MCF 10A (cell line): ENCODE data around the gene MRPS34. TPM values are rescaled to one million over a fixed set of nuclear protein-coding genes. Genes with fewer than 3 reads are reported as not detected.

Source experiments
- BruUV-seq: library from RNA; stranded (reverse); fragments of 400-500 nt; replicated peaks from 2 replicates; lab custom pipeline; 2021; lab: Mats Ljungman, UMichigan
- CTCF ChIA-PET: fragments of 300-600 bp; sonication (Branson Sonifier 250); formaldehyde crosslinking; extraction: SDS; loops from one replicate; lab custom pipeline; 2021; ENCODE audit warnings: antibody characterized with exemption, inconsistent platforms; lab: Yijun Ruan, JAX
- POLR2A ChIA-PET: fragments of 300-600, 350-650 bp; sonication (Branson Sonifier 250); formaldehyde crosslinking; extraction: SDS; loops from one replicate; lab custom pipeline; 2020; ENCODE audit warnings: antibody characterized with exemption, inconsistent platforms; lab: Yijun Ruan, JAX
- DNase-seq: peaks from one replicate; pipeline ENCODE4 v3.0.0-alpha.2; 2018; ENCODE audit not compliant: unreplicated experiment
- H3K27ac Mint-ChIP-seq: one replicate; pipeline ENCODE4 v1.8.0; 2022; ENCODE audit warnings: mild to moderate bottlenecking, low read depth, mixed read lengths; ENCODE audit not compliant: unreplicated experiment
- H3K27me3 Mint-ChIP-seq: one replicate; pipeline ENCODE4 v1.8.0; 2022; ENCODE audit warnings: mixed read lengths; ENCODE audit not compliant: insufficient read depth, unreplicated experiment
- H3K36me3 Mint-ChIP-seq: one replicate; pipeline ENCODE4 v1.8.0; 2022; ENCODE audit warnings: mild to moderate bottlenecking, moderate library complexity, mixed read lengths; ENCODE audit not compliant: insufficient read depth, unreplicated experiment
- H3K4me1 Mint-ChIP-seq: one replicate; pipeline ENCODE4 v1.8.0; 2022; ENCODE audit warnings: mixed read lengths; ENCODE audit not compliant: insufficient read depth, unreplicated experiment
- H3K4me3 Mint-ChIP-seq: one replicate; pipeline ENCODE4 v1.8.0; 2022; ENCODE audit warnings: mild to moderate bottlenecking, moderate library complexity, mixed read lengths; ENCODE audit not compliant: unreplicated experiment
- H3K9me3 Mint-ChIP-seq: one replicate; pipeline ENCODE4 v1.8.0; 2022; ENCODE audit warnings: mixed read lengths; ENCODE audit not compliant: unreplicated experiment
- intact Hi-C: fragments of 100-400 bp; cut with micrococcal nuclease; formaldehyde crosslinking; loops from 2 replicates; pipeline ENCODE4 v1.14.1; 2022
- total RNA-seq: library from RNA; stranded (reverse); gene quantifications from 2 replicates; pipeline ENCODE4 v1.2.3, GENCODE V29; 2022
- TF ChIP-seq, protein P1 (sequence below): fragments of 200-600 bp; IDR thresholded peaks from one replicate; pipeline ENCODE4 v1.8.0; 2022; ENCODE audit warnings: antibody characterized with exemption, mild to moderate bottlenecking; ENCODE audit not compliant: unreplicated experiment

Gene MRPS34
- total RNA-seq, 1 experiment from 2014 or later: 102 TPM

DNA sequence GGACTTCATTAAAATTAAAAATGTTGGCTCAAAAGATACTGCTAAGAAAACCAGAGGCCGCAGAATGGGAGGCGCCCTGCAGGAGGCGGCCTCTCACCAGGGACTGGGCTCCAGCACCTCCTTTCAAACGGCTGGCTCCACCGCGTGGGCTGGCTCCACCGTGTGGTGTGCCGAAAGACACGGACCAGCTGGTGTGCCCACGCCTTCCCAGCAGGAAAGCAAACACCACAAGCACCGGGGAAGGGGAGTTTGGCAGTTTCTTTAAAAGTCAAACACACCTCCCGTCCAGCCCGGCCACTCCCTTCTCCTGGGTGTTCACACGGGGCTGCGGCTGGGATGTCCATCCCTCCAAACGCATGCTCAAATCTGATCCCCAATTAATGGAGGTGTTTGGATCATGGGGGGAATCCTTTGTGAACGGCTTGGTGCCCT, 39.8 kb upstream of the MRPS34 start:
- H3K4me3 Mint-ChIP-seq: no peak overlapping the region
- no peaks in the 10 kb centered on the region for H3K27me3 Mint-ChIP-seq
- H3K9me3 Mint-ChIP-seq: no peaks in the 10 kb centered on the region
- TF ChIP-seq, protein P1, sequence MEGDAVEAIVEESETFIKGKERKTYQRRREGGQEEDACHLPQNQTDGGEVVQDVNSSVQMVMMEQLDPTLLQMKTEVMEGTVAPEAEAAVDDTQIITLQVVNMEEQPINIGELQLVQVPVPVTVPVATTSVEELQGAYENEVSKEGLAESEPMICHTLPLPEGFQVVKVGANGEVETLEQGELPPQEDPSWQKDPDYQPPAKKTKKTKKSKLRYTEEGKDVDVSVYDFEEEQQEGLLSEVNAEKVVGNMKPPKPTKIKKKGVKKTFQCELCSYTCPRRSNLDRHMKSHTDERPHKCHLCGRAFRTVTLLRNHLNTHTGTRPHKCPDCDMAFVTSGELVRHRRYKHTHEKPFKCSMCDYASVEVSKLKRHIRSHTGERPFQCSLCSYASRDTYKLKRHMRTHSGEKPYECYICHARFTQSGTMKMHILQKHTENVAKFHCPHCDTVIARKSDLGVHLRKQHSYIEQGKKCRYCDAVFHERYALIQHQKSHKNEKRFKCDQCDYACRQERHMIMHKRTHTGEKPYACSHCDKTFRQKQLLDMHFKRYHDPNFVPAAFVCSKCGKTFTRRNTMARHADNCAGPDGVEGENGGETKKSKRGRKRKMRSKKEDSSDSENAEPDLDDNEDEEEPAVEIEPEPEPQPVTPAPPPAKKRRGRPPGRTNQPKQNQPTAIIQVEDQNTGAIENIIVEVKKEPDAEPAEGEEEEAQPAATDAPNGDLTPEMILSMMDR: peak; percentile 18
- no peaks in the 10 kb centered on the region for H3K4me1 Mint-ChIP-seq
- DNase-seq: peak; percentile 47
- ChIA-PET CTCF (no interaction called here), POLR2A (no interaction called here)
- no peak overlapping the region for H3K27ac Mint-ChIP-seq
- intact Hi-C loops: no loop called here
- BruUV-seq: no TSS peak
- peaks cover 54% of the 10 kb centered on the region for H3K36me3 Mint-ChIP-seq

- intact Hi-C loops: no loop called here
- Mint-ChIP-seq H3K27ac (no peak overlapping the region), H3K4me3 (no peak overlapping the region), H3K9me3 (no peaks in the 10 kb centered on the region), H3K27me3 (no peaks in the 10 kb centered on the region), H3K4me1 (no peaks in the 10 kb centered on the region), H3K36me3 (peaks cover 44% of the 10 kb centered on the region)
- POLR2A ChIA-PET: no interaction called here
- TF ChIP-seq, protein P1: no peak
- no TSS peak for BruUV-seq
- CTCF ChIA-PET: no interaction called here
- DNase-seq: no peak
Measured at GRCh38 chr16:1810536-1810935, 37.6 kb upstream of the MRPS34 start.

DNA sequence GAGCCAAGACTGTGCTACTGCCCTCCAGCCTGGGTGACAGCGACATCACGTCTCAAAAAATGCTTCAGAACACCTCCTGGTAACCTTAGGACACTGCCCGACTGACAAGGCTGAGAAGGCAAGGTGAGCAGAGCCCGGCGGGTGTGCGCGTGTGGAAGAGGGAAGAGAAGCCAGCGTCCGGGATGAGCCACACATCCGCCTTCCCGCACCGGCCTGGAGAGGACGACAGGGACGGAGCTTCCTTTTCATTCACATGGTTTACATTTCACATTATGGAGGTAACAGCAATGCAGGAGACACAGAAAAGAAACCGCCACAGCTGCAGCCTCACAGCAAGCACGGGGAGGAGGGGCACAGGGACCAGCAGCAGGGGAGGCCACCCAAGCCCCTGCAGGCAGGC, 37.2 kb upstream of the MRPS34 start:
- no peak for DNase-seq
- peaks cover 39% of the 10 kb centered on the region for H3K36me3 Mint-ChIP-seq
- no TSS peak for BruUV-seq
- intact Hi-C loops: no loop called here
- no peak overlapping the region for H3K4me3 Mint-ChIP-seq
- H3K27ac Mint-ChIP-seq: no peak overlapping the region
- POLR2A ChIA-PET: no interaction called here
- no peaks in the 10 kb centered on the region for H3K27me3 Mint-ChIP-seq
- H3K9me3 Mint-ChIP-seq: no peaks in the 10 kb centered on the region
- TF ChIP-seq, protein P1: no peak
- CTCF ChIA-PET: no interaction called here
- no peaks in the 10 kb centered on the region for H3K4me1 Mint-ChIP-seq

- peaks cover 36% of the 10 kb centered on the region for H3K36me3 Mint-ChIP-seq
- no TSS peak for BruUV-seq
- H3K27me3 Mint-ChIP-seq: no peaks in the 10 kb centered on the region
- H3K27ac Mint-ChIP-seq: no peak overlapping the region
- TF ChIP-seq, protein P1: no peak
- ChIA-PET CTCF (interaction anchor here (0.6 kb wide), 1 partner anchor 446 kb away, joined by 3 read pairs; no protein-coding TSS in a partner anchor), POLR2A (no interaction called here)
- intact Hi-C loops: no loop called here
- no peak for DNase-seq
- no peaks in the 10 kb centered on the region for H3K9me3 Mint-ChIP-seq
- no peak overlapping the region for H3K4me3 Mint-ChIP-seq
- no peaks in the 10 kb centered on the region for H3K4me1 Mint-ChIP-seq
Measured at GRCh38 chr16:1809281-1809801, 36.4 kb upstream of the MRPS34 start.
